Occipital lobe (tissue), 2 donors: ENCODE measurements around the gene ZNF839. TPM values are rescaled to one million over a fixed set of nuclear protein-coding genes. Genes with fewer than 3 reads are reported as not detected.

ENCODE experiments used
- DNase-seq: peaks from one replicate; lab custom pipeline; 2025; lab: John Stamatoyannopoulos, UW
- total RNA-seq: library from RNA; depleted of rRNA; stranded (reverse); fragments of >200 nt; gene quantifications from one replicate; pipeline ENCODE4 v1.2.3, GENCODE V29; 2014

ZNF839 gene
- total RNA-seq, 1 donor from 2014 or later, result 12.6 TPM

DNA sequence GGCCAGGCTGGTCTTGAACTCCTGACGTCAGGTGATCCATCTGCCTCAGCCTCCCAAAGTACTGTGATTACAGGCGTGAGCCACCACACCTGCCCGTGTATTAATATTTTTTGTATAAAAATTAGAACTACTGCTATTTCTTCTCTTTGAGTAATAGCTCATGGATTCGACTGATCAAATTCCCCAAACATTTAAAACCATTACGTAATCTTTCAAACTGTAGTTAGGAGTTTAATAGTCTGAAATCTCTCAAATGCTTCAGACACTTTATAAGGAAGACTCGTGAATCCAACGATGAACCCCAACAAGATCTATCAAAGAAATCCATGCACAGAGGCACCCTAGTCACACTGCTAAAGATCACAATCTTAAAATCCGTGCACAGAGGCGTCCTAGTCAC lies 59.3 kb downstream of the ZNF839 start:
- DNase-seq, result no peak

- DNase-seq, result no peak
These were observed 67.5 kb downstream of the ZNF839 start for GRCh38 chr14:102387086-102387485.

GRCh38 chr14:102389246-102389645 lies 69.7 kb downstream of the ZNF839 start:
- no peak for DNase-seq

GRCh38 chr14:102390064-102390855 lies 70.7 kb downstream of the ZNF839 start:
- no peak for DNase-seq

Other genes with a start within 250 kb of the ZNF839 start
- gene HSP90AA1, start 232.7 kb upstream of the ZNF839 start, total RNA-seq, result 317 TPM
- 36.0 TPM for gene WDR20, start 179.8 kb upstream of the ZNF839 start, total RNA-seq
- gene MOK, start 14.6 kb upstream of the ZNF839 start, total RNA-seq, result 28.1 TPM
- gene CINP, start 43.1 kb downstream of the ZNF839 start, total RNA-seq, result 23.1 TPM
- 15.9 TPM for gene TECPR2, start 43.2 kb downstream of the ZNF839 start, total RNA-seq
- 5.9 TPM for gene ANKRD9, start 190.0 kb downstream of the ZNF839 start, total RNA-seq